ENCODE measurements around the gene ADH1B. TPM values are rescaled to one million over a fixed set of nuclear protein-coding genes. Genes with fewer than 3 reads are reported as not detected.

ADH1B gene
- total and polyA plus RNA-seq, 4 donors, result 38.3 to 1,460 (median 911) TPM

- Histone ChIP-seq H3K4me1 (ENCODE audit: control insufficient read depth in 4 of 4, insufficient read depth in 4 of 4, low read length in 3 of 4) (no peaks in the 10 kb centered on the region), H3K4me3 (ENCODE audit: low read depth in 1 of 3, low read length in 3 of 3) (no peak overlapping the region), H3K9ac (ENCODE audit: low read depth in 1 of 2, low read length in 2 of 2) (no peak overlapping the region), H3K27ac (ENCODE audit: low read depth in 1 of 2, low read length in 2 of 2) (no peak overlapping the region), H3K9me3 (ENCODE audit: control insufficient read depth in 4 of 4, low read length in 3 of 4) (no peaks in the 10 kb centered on the region), H3K36me3 (ENCODE audit: control insufficient read depth in 4 of 4, insufficient read depth in 3 of 4, low read depth in 1 of 4, low read length in 3 of 4) (no peaks in the 10 kb centered on the region), H3K27me3 (ENCODE audit: control insufficient read depth in 4 of 4, insufficient read depth in 4 of 4, low read length in 3 of 4) (no peaks in the 10 kb centered on the region)
- TF ChIP-seq SP1 (IDR thresholded peaks at IDR 0.05) (no peak), FOXA1 (IDR thresholded peaks at IDR 0.05) (no peak), HNF4G (IDR thresholded peaks at IDR 0.05) (no peak), HNF4A (conservative IDR thresholded peaks at IDR 0.05) (no peak), JUND (IDR thresholded peaks at IDR 0.05) (no peak), NR2F2 (IDR thresholded peaks at IDR 0.05) (no peak), ATF3 (IDR thresholded peaks at IDR 0.05) (no peak), FOXA2 (IDR thresholded peaks at IDR 0.05) (no peak), GABPA (IDR thresholded peaks at IDR 0.05 in 1 of 2, conservative IDR thresholded peaks at IDR 0.05 in 1 of 2) (no peak), RXRA (IDR thresholded peaks at IDR 0.05) (no peak), YY1 (IDR thresholded peaks at IDR 0.05) (no peak), TAF1 (conservative IDR thresholded peaks at IDR 0.05) (no peak), EGR1 (IDR thresholded peaks at IDR 0.05; ENCODE audit: low read depth in 2 of 2) (no peak), RAD21 (IDR thresholded peaks at IDR 0.05) (no peak)
- TF ChIP-seq, protein P1, sequence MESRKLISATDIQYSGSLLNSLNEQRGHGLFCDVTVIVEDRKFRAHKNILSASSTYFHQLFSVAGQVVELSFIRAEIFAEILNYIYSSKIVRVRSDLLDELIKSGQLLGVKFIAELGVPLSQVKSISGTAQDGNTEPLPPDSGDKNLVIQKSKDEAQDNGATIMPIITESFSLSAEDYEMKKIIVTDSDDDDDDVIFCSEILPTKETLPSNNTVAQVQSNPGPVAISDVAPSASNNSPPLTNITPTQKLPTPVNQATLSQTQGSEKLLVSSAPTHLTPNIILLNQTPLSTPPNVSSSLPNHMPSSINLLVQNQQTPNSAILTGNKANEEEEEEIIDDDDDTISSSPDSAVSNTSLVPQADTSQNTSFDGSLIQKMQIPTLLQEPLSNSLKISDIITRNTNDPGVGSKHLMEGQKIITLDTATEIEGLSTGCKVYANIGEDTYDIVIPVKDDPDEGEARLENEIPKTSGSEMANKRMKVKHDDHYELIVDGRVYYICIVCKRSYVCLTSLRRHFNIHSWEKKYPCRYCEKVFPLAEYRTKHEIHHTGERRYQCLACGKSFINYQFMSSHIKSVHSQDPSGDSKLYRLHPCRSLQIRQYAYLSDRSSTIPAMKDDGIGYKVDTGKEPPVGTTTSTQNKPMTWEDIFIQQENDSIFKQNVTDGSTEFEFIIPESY (IDR thresholded peaks at IDR 0.05), result no peak
- TF ChIP-seq, protein P2, sequence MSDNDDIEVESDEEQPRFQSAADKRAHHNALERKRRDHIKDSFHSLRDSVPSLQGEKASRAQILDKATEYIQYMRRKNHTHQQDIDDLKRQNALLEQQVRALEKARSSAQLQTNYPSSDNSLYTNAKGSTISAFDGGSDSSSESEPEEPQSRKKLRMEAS (IDR thresholded peaks at IDR 0.05), result no peak
- TF ChIP-seq, protein P3, sequence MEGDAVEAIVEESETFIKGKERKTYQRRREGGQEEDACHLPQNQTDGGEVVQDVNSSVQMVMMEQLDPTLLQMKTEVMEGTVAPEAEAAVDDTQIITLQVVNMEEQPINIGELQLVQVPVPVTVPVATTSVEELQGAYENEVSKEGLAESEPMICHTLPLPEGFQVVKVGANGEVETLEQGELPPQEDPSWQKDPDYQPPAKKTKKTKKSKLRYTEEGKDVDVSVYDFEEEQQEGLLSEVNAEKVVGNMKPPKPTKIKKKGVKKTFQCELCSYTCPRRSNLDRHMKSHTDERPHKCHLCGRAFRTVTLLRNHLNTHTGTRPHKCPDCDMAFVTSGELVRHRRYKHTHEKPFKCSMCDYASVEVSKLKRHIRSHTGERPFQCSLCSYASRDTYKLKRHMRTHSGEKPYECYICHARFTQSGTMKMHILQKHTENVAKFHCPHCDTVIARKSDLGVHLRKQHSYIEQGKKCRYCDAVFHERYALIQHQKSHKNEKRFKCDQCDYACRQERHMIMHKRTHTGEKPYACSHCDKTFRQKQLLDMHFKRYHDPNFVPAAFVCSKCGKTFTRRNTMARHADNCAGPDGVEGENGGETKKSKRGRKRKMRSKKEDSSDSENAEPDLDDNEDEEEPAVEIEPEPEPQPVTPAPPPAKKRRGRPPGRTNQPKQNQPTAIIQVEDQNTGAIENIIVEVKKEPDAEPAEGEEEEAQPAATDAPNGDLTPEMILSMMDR (IDR thresholded peaks at IDR 0.05; ENCODE audit: low read depth, low read length, missing input control), result no peak
- TF ChIP-seq, protein P4, sequence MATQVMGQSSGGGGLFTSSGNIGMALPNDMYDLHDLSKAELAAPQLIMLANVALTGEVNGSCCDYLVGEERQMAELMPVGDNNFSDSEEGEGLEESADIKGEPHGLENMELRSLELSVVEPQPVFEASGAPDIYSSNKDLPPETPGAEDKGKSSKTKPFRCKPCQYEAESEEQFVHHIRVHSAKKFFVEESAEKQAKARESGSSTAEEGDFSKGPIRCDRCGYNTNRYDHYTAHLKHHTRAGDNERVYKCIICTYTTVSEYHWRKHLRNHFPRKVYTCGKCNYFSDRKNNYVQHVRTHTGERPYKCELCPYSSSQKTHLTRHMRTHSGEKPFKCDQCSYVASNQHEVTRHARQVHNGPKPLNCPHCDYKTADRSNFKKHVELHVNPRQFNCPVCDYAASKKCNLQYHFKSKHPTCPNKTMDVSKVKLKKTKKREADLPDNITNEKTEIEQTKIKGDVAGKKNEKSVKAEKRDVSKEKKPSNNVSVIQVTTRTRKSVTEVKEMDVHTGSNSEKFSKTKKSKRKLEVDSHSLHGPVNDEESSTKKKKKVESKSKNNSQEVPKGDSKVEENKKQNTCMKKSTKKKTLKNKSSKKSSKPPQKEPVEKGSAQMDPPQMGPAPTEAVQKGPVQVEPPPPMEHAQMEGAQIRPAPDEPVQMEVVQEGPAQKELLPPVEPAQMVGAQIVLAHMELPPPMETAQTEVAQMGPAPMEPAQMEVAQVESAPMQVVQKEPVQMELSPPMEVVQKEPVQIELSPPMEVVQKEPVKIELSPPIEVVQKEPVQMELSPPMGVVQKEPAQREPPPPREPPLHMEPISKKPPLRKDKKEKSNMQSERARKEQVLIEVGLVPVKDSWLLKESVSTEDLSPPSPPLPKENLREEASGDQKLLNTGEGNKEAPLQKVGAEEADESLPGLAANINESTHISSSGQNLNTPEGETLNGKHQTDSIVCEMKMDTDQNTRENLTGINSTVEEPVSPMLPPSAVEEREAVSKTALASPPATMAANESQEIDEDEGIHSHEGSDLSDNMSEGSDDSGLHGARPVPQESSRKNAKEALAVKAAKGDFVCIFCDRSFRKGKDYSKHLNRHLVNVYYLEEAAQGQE (IDR thresholded peaks at IDR 0.05), result no peak
- no peak for DNase-seq (ENCODE audit: low spot score)
Measured at GRCh38 chr4:99361268-99361898, 40.2 kb upstream of the ADH1B start.
